ENCODE results near the gene FNIP2. TPM values are rescaled to one million over a fixed set of nuclear protein-coding genes. Genes with fewer than 3 reads are reported as not detected.

The FNIP2 gene
- total and polyA plus RNA-seq, 10 of the 15 experiments (the other 5 are each of a cell fraction or from before 2014, with no cell fraction given): 0.03 to 0.38 (median 0.15) TPM

- Histone ChIP-seq H3K4me1 (ENCODE audit: control insufficient read depth, insufficient read depth, low read length) (peaks cover 22% of the 10 kb centered on the region), H3K79me2 (ENCODE audit: control insufficient read depth, insufficient read depth, low read length) (no peaks in the 10 kb centered on the region; the same call in 1 of the 2 replicates), H3K27me3 (replicated peaks in 1 of 2; ENCODE audit: control insufficient read depth in 2 of 2, insufficient read depth in 2 of 2, low read length in 1 of 2) (no peaks in the 10 kb centered on the region), H3K4me2 (ENCODE audit: control insufficient read depth, insufficient read depth) (no peak overlapping the region), H3K4me3 (no peak overlapping the region), H4K20me1 (ENCODE audit: control insufficient read depth, insufficient read depth) (no peaks in the 10 kb centered on the region), H2AFZ (ENCODE audit: control insufficient read depth, low read depth, low read length) (no peak overlapping the region), H3K36me3 (ENCODE audit: control insufficient read depth in 2 of 2, insufficient read depth in 2 of 2, low read length in 1 of 2) (no peaks in the 10 kb centered on the region), H3K9me3 (replicated peaks; ENCODE audit: control insufficient read depth, insufficient read depth, low read length) (no peaks in the 10 kb centered on the region), H3K27ac (ENCODE audit: control insufficient read depth, insufficient read depth) (no peak overlapping the region), H3K9ac (ENCODE audit: control insufficient read depth, insufficient read depth, low read length) (no peak overlapping the region)
- no peak for FAIRE-seq
- no peak for DNase-seq (ENCODE audit: low read depth, low spot score)
- TF ChIP-seq USF1 (IDR thresholded peaks at IDR 0.05; ENCODE audit: borderline replicate concordance, extremely low read length, insufficient read depth, low read depth, low read length) (no peak), DPF2 (IDR thresholded peaks at IDR 0.05) (no peak), E4F1 (IDR thresholded peaks at IDR 0.05; ENCODE audit: borderline replicate concordance, partially characterized antibody) (no peak), MXI1 (IDR thresholded peaks at IDR 0.05; ENCODE audit: low read depth, low read length) (no peak), PAX5 (IDR thresholded peaks at IDR 0.05; ENCODE audit: borderline replicate concordance, low read depth, low read length) (no peak), TBL1XR1 (IDR thresholded peaks at IDR 0.05; ENCODE audit: low read depth, low read length) (no peak), POU2F2 (IDR thresholded peaks at IDR 0.05; ENCODE audit: borderline replicate concordance, low read depth, low read length) (no peak), E2F8 (IDR thresholded peaks at IDR 0.05; ENCODE audit: low read depth, partially characterized antibody) (no peak), IKZF1 (conservative IDR thresholded peaks at IDR 0.05) (no peak), ZNF592 (IDR thresholded peaks at IDR 0.05) (no peak), EP300 (IDR thresholded peaks at IDR 0.05; ENCODE audit: borderline replicate concordance in 1 of 2, control insufficient read depth in 1 of 2, low read depth in 2 of 2, low read length in 2 of 2) (no peak), SMAD1 (IDR thresholded peaks at IDR 0.05; ENCODE audit: low read depth, partially characterized antibody) (no peak)
- 56% methylated on average over 7 of the region's 7 CpGs for WGBS (ENCODE audit: insufficient coverage, insufficient replicate concordance, low lambda C conversion rate, missing lambda C conversion rate)
- ChIA-PET POLR2A (interaction anchor here (0.8 to 7.7 kb wide), 3 partner anchors 11 to 23 kb away, joined by 3 to 52 read pairs (median 4); no protein-coding TSS in a partner anchor), CTCF (interaction anchor here (0.8 to 2.1 kb wide), 9 partner anchors 11 to 53 kb away, joined by 3 to 9 read pairs (median 4); partner anchors contain the start of gene FNIP2), RAD21 (ENCODE audit: unreplicated experiment) (interaction anchor here (1.0 to 4.4 kb wide), 2 partner anchors 12 to 54 kb away, joined by 3 to 25 read pairs; partner anchors contain the start of gene FNIP2), SMC1A (ENCODE audit: uncharacterized antibody, unreplicated experiment) (interaction anchor here (0.7 to 11.5 kb wide), 10 partner anchors 8 to 44 kb away, joined by 3 to 101 read pairs (median 8); no protein-coding TSS in a partner anchor)
- in situ Hi-C loops (cut with MboI): no loop called here
- ATAC-seq: no peak
- no TSS peak for BruUV-seq (replicated peaks)
- intact Hi-C loops (cut with micrococcal nuclease; ENCODE audit: unreplicated experiment): no loop called here
Measured at GRCh38 chr4:158822348-158822747, 53.5 kb downstream of the FNIP2 start.

Data from GM12878 (cell line).